AG10803 (cell line): Measurements from ENCODE around the gene PARPBP.
A peak's percentile ranks its signal among the peaks of the same experiment; 100 is the strongest.
"Not testable (repeated sequence)": the region's sequence is repeated elsewhere in the genome, so short reads cannot be mapped to it uniquely, and the experiment has no call there.

Experiments used
- DNase-seq: peaks from one replicate; pipeline ENCODE4 v3.0.0; 2010; ENCODE audit warnings: low read depth
- H3K4me3 ChIP-seq: 2 replicates; pipeline ENCODE4 v1.5.1; 2011; ENCODE audit warnings: mild to moderate bottlenecking, low read length, control low read depth
- CTCF ChIP-seq: conservative IDR thresholded peaks from 2 replicates; pipeline ENCODE4 v1.5.1; 2011; ENCODE audit warnings: mild to moderate bottlenecking, low read length, control low read depth, inconsistent platforms

PARPBP gene

GRCh38 chr12:102232036-102232435 is 112.1 kb downstream of the PARPBP start:
- H3K4me3 ChIP-seq: no peak overlapping the region
- TF ChIP-seq CTCF: no peak
- DNase-seq: no peak

DNA sequence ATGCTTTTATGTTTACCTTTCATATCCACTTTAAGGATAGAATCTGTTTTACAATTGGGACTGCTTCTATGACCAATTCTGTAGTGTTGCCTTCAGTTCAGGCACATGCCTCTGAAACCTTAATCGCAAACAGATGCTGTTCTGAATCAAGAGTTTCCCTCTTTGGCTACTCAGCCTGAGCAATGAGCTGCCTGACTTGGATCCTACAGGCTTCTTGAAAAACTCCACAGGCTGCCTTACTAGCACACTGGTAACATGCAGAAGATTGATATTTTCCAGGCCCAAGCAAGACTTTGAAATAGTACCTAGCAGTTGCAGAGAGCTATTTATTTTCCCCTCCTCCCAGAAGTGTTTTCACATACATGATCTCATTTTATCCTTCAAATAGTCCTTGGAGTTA is 112.5 kb downstream of the PARPBP start:
- no peak for TF ChIP-seq CTCF
- H3K4me3 ChIP-seq: no peak overlapping the region
- DNase-seq: peak; percentile 72

DNA sequence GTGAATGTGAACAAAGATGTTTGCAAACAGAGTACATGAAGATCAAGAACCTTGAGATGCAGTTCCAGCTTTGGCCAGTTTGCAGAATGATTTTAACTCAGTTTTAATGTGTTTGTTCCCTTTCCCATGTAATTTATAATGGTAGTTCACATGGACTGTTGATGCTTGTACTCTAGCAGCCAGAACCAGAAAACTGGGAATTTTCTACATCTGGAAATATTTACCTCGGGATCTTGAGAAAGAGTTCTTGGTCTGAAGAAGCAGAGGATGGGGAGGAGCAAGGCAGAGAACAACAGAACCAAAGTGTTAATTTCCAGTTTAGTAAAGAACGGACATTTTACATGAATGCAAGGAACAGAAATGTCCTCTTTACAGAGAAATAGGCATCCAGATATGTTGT is 114.6 kb downstream of the PARPBP start:
- TF ChIP-seq CTCF: no peak
- no peak overlapping the region for H3K4me3 ChIP-seq
- DNase-seq: peak; percentile 23

DNA sequence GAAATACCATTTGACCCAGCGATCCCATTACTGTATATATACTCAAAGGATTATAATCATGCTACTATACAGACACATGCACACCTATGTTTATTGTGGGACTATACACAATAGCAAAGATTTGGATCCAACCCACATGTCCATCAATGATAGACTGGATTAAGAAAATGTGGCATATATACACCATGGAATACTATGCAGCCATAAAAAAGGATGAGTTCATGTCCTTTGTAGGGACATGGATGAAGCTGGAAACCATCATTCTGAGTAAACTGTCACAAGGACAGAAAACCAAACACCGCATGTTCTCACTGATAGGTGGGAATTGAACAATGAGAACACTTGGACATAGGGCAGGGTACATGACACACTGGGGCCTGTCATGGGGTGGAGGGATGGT is 120.9 kb downstream of the PARPBP start:
- DNase-seq, H3K4me3 ChIP-seq: not testable (repeated sequence)
